ENCODE data around the gene YWHAQ. TPM values are rescaled to one million over a fixed set of nuclear protein-coding genes. Genes with fewer than 3 reads are reported as not detected.

The YWHAQ gene
- total and polyA plus RNA-seq, 2 donors from 2014 or later, result 168 to 262 TPM

DNA sequence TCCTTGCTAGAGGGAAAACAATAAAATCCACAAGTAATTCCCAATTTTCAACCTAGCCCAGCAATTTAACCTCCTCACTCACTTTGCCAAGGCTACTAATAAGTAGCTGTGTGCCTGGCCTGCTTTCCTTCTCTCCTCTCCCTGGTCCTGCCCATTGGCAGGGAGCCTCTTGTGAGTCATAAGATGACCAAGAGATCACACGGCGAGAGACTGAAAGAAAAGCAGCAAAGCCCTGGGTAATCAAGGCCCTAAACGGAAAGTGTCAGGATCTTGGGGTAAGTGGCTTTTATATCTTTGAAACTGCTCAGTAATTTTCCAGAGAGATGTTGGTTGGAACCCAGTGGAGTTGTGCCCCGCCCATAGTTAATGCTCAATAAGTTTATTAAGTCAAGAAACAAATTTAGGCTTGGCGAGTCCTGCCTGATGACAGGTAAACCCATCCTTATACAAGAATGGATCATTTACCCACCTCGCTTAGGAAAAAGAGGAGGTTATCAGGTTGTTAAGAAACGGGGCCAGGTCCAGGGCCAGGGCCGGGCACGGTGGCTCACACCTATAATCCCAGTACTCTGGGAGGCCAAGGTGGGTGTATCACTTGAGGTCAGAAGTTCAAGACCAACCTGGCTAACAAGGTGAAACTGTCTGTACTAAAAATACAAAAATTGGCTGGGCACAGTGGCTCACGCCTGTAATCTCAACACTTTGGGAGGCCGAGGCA, 65.2 kb downstream of the YWHAQ start:
- FAIRE-seq (no peak), DNase-seq (peak in 1 of 5 donors; percentile 79)
- H3K9ac ChIP-seq (ENCODE audit: low read length in 3 of 3), result no peak overlapping the region
- intact Hi-C loops (cut with DNase I), result no loop called here
- no peaks in the 10 kb centered on the region for H3K9me3 ChIP-seq (ENCODE audit: control insufficient read depth in 2 of 3, insufficient read depth in 1 of 3, low read length in 3 of 3)
- no peaks in the 10 kb centered on the region for H3K27me3 ChIP-seq (ENCODE audit: control insufficient read depth, insufficient read depth, low read length)
- no peak overlapping the region for H3K4me3 ChIP-seq (ENCODE audit: low read length in 3 of 3)
- no peaks in the 10 kb centered on the region for H3K4me1 ChIP-seq (ENCODE audit: control insufficient read depth in 2 of 3, insufficient read depth in 2 of 3, low read depth in 1 of 3, low read length in 3 of 3)
- no peaks in the 10 kb centered on the region for H3K36me3 ChIP-seq (ENCODE audit: control insufficient read depth in 2 of 3, insufficient read depth in 3 of 3, low read length in 3 of 3)
- peak overlapping the region in 1 of 2 donors; percentile 64 for H3K27ac ChIP-seq (ENCODE audit: low read depth in 2 of 2, low read length in 2 of 2)
- TF ChIP-seq, protein P1, sequence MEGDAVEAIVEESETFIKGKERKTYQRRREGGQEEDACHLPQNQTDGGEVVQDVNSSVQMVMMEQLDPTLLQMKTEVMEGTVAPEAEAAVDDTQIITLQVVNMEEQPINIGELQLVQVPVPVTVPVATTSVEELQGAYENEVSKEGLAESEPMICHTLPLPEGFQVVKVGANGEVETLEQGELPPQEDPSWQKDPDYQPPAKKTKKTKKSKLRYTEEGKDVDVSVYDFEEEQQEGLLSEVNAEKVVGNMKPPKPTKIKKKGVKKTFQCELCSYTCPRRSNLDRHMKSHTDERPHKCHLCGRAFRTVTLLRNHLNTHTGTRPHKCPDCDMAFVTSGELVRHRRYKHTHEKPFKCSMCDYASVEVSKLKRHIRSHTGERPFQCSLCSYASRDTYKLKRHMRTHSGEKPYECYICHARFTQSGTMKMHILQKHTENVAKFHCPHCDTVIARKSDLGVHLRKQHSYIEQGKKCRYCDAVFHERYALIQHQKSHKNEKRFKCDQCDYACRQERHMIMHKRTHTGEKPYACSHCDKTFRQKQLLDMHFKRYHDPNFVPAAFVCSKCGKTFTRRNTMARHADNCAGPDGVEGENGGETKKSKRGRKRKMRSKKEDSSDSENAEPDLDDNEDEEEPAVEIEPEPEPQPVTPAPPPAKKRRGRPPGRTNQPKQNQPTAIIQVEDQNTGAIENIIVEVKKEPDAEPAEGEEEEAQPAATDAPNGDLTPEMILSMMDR (IDR thresholded peaks at IDR 0.05; ENCODE audit: borderline replicate concordance, extremely low read depth, insufficient read depth), result no peak

DNA sequence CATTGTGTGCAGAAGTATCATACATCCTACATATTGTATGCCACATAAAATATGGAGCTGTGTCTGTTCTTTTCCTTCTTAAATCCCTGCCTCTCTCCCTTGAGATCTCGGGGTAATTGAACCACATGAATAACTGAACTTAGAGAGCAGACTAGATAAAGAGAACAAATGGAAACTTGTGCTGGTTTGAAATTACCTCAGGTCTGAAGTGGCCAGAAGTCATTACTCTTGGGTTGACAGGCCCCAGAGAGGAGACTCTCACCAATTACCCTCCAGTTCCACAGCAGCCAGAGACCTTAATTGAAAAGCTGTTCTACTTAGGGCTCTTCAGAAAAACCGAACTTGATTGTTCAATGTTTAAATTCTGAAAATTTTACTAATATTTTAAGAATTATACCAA, 70.2 kb downstream of the YWHAQ start:
- intact Hi-C loops (cut with DNase I), result no loop called here
- no peak overlapping the region for H3K9ac ChIP-seq (ENCODE audit: low read length in 3 of 3)
- H3K9me3 ChIP-seq (ENCODE audit: control insufficient read depth in 2 of 3, insufficient read depth in 1 of 3, low read length in 3 of 3), result no peaks in the 10 kb centered on the region
- TF ChIP-seq, protein P1 (IDR thresholded peaks at IDR 0.05; ENCODE audit: borderline replicate concordance, extremely low read depth, insufficient read depth), result no peak
- peaks cover 0 to 3% (median 0%) of the 10 kb centered on the region in 3 donors for H3K4me1 ChIP-seq (ENCODE audit: control insufficient read depth in 2 of 3, insufficient read depth in 2 of 3, low read depth in 1 of 3, low read length in 3 of 3)
- no peaks in the 10 kb centered on the region for H3K36me3 ChIP-seq (ENCODE audit: control insufficient read depth in 2 of 3, insufficient read depth in 3 of 3, low read length in 3 of 3)
- no peak for DNase-seq
- H3K27me3 ChIP-seq (ENCODE audit: control insufficient read depth, insufficient read depth, low read length), result no peaks in the 10 kb centered on the region
- no peak overlapping the region for H3K4me3 ChIP-seq (ENCODE audit: low read length in 3 of 3)
- FAIRE-seq, result no peak
- H3K27ac ChIP-seq (ENCODE audit: low read depth in 2 of 2, low read length in 2 of 2), result no peak overlapping the region

DNA sequence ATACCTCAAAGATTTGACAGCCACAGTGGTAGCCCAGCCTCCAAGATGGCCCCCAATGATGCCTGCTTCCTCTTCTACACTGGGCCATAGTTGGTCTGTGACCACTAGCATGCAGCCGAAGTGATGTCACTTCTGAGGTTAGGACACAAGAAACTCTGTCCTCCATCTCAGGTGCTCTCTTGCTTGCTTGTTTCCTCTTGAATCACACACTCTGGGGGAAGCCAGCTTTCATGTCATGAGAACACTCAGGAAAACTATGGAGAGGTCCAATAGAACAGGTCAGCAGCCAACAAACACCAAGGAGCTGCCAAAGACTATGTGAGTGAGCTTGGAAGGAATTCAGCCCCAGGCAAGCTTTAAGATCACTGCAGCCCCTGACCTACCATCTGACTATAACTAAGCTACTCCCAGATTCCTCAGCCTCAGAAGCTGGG, 71.8 kb downstream of the YWHAQ start:
- no peaks in the 10 kb centered on the region for H3K27me3 ChIP-seq (ENCODE audit: control insufficient read depth, insufficient read depth, low read length)
- DNase-seq, result no peak
- H3K9ac ChIP-seq (ENCODE audit: low read length in 3 of 3), result no peak overlapping the region
- H3K4me3 ChIP-seq (ENCODE audit: low read length in 3 of 3), result no peak overlapping the region
- no peak overlapping the region for H3K27ac ChIP-seq (ENCODE audit: low read depth in 2 of 2, low read length in 2 of 2)
- FAIRE-seq, result no peak
- no peaks in the 10 kb centered on the region for H3K9me3 ChIP-seq (ENCODE audit: control insufficient read depth in 2 of 3, insufficient read depth in 1 of 3, low read length in 3 of 3)
- intact Hi-C loops (cut with DNase I), result no loop called here
- peaks cover 0 to 7% (median 3%) of the 10 kb centered on the region in 3 donors for H3K4me1 ChIP-seq (ENCODE audit: control insufficient read depth in 2 of 3, insufficient read depth in 2 of 3, low read depth in 1 of 3, low read length in 3 of 3)
- TF ChIP-seq, protein P1 (IDR thresholded peaks at IDR 0.05; ENCODE audit: borderline replicate concordance, extremely low read depth, insufficient read depth), result no peak
- H3K36me3 ChIP-seq (ENCODE audit: control insufficient read depth in 2 of 3, insufficient read depth in 3 of 3, low read length in 3 of 3), result no peaks in the 10 kb centered on the region
